ENCODE data around the gene EPHA6.
"Not testable (repeated sequence)": the region's sequence is repeated elsewhere in the genome, so short reads cannot be mapped to it uniquely, and the experiment has no call there.

Gene EPHA6

DNA sequence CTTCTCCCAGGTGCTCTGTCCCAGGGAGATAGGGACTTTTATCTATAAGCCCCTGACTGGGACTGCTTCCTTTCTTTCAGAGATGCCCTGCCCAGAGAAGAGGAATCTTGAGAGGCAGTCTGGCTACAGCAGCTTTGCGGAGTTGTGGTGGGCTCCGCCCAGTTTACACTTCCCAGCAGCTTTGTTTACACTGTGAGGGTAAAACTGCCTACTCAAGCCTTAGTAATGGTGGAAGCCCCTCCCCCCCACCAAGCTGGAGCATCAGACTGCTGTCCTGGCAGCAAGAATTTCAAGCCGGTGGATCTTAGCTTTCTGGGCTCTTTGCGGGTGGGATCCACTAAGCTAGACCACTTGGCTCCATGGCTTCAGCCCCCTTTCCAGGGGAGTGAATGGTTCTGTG, 696.4 kb downstream of the EPHA6 start:
- TF ChIP-seq, protein P1, sequence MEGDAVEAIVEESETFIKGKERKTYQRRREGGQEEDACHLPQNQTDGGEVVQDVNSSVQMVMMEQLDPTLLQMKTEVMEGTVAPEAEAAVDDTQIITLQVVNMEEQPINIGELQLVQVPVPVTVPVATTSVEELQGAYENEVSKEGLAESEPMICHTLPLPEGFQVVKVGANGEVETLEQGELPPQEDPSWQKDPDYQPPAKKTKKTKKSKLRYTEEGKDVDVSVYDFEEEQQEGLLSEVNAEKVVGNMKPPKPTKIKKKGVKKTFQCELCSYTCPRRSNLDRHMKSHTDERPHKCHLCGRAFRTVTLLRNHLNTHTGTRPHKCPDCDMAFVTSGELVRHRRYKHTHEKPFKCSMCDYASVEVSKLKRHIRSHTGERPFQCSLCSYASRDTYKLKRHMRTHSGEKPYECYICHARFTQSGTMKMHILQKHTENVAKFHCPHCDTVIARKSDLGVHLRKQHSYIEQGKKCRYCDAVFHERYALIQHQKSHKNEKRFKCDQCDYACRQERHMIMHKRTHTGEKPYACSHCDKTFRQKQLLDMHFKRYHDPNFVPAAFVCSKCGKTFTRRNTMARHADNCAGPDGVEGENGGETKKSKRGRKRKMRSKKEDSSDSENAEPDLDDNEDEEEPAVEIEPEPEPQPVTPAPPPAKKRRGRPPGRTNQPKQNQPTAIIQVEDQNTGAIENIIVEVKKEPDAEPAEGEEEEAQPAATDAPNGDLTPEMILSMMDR (IDR thresholded peaks at IDR 0.05; ENCODE audit: low read length, missing control alignments) = no peak
- DNase-seq (ENCODE audit: low read depth) = no peak
- H3K4me3 ChIP-seq (replicated peaks; ENCODE audit: low read depth, low read length) = no peak overlapping the region

DNA sequence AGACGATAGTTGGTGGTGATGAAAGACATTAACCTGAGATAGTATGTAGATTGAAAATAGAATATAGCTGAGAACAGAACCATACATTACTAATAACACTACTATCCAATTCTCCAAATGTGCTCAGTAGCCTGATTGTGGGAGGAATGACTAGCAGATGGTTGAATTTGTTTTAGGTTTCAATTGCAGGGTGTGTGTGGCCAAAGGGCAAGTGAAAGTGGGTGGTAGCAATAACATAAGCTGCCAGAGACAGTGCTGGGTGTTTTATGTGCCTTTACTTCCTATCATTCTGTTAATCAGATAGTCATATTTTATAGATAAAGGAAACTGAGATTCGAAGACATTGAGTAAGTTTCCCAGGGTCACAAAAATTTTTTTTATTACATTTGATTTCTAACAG, 700.7 kb downstream of the EPHA6 start:
- no peak for DNase-seq (ENCODE audit: low read depth)
- TF ChIP-seq, protein P1 (IDR thresholded peaks at IDR 0.05; ENCODE audit: low read length, missing control alignments) = no peak
- H3K4me3 ChIP-seq (replicated peaks; ENCODE audit: low read depth, low read length) = no peak overlapping the region

DNA sequence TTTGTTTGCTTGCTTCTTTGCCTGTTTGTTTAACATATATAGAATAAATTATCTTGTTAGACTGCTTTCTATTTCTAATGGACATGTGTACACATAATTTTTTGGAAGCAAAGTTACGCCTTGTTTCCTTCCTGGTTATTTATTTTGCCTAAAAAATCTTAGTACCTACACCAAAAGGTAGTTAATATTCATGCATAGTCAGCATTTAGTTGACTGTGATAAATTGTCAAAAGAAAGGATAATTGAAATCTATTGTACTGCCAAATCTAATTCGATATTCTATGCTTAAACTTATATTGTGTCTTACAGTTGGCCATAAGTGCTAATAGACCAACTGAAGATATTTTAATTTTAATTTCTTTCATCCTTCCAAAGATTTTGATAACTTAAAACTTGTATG, 716.3 kb downstream of the EPHA6 start:
- no peak for DNase-seq (ENCODE audit: low read depth)
- no peak overlapping the region for H3K4me3 ChIP-seq (replicated peaks; ENCODE audit: low read depth, low read length)
- TF ChIP-seq, protein P1 (IDR thresholded peaks at IDR 0.05; ENCODE audit: low read length, missing control alignments) = no peak

DNA sequence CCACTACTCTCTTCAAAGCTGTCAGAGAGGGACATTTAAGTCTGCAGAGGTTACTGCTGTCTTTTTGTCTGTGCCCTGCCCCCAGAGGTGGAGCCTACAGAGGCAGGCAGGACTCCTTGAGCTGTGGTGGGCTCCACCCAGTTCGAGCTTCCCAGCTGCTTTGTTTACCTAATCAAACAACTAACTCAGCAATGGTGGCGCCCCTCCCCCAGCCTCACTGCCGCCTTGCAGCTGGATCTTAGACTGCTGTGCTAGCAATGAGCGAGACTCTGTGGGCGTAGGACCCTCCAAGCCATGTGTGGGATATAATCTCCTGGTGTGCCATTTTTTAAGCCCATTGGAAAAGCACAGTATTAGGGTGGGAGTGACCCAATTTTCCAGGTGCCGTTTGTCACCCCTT, 733.2 kb downstream of the EPHA6 start:
- not testable (repeated sequence) for H3K4me3 ChIP-seq (replicated peaks; ENCODE audit: low read depth, low read length); DNase-seq (ENCODE audit: low read depth)

DNA sequence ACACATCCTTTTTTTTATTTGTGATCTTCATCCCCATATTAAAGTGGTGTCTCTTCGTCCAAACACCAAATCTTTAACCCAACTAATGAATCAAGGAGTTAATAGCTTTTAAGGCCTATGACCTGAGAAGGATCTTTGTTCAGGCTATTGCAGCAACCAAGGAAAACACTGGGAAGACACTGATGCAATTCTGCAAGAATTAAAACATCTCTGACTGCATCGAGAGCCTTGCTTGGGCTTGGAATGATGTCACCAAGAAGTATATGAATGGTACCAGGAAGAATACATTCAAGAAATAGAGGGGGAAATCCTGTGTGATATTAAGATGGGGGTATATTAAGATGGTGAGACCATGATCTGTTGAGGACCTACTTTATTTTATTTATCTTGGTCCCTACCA, 736.0 kb downstream of the EPHA6 start:
- TF ChIP-seq, protein P1 (IDR thresholded peaks at IDR 0.05; ENCODE audit: low read length, missing control alignments) = no peak
- H3K4me3 ChIP-seq (replicated peaks; ENCODE audit: low read depth, low read length) = no peak overlapping the region
- no peak for DNase-seq (ENCODE audit: low read depth)

DNA sequence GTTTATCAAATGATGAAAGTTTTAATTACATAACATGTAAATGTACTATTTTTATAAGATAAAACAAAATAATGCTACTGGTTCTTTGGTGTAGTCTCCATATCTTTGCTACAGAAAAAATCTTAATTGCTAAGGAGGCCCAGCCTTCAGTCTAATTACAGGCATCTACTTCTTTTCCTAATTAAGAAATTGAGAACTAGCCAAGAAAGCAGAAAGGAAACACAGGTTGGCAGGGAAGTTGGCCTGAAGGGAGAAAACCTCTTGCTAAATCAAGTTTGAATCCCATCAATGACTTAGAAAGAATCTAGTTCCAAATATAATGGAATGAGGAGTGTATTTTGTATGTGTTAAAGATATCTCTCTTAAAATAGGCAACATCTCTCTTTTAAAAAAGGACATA, 737.8 kb downstream of the EPHA6 start:
- TF ChIP-seq, protein P1 (IDR thresholded peaks at IDR 0.05; ENCODE audit: low read length, missing control alignments) = no peak
- H3K4me3 ChIP-seq (replicated peaks; ENCODE audit: low read depth, low read length) = no peak overlapping the region
- no peak for DNase-seq (ENCODE audit: low read depth)

DNA sequence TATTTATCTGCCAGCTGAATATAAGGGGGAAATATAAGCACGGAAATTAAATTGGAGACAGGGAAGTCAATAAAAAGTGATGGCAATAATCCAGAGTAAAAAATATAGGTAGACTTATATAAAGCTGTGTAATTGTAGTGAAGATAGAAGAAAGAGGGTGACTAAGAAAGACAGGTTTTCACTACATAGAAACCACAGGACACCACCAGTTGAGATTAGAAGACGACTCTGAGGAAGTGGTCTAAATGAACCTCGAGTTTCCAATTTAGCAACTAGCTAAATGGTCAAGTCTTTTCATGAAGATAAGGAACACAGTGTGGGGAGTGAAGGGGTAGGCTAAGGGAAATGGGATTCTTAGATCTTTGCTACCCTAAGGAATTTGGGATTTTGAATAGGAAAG, 761.3 kb downstream of the EPHA6 start:
- TF ChIP-seq, protein P1 (IDR thresholded peaks at IDR 0.05; ENCODE audit: low read length, missing control alignments) = no peak
- H3K4me3 ChIP-seq (replicated peaks; ENCODE audit: low read depth, low read length) = no peak overlapping the region
- no peak for DNase-seq (ENCODE audit: low read depth)

DNA sequence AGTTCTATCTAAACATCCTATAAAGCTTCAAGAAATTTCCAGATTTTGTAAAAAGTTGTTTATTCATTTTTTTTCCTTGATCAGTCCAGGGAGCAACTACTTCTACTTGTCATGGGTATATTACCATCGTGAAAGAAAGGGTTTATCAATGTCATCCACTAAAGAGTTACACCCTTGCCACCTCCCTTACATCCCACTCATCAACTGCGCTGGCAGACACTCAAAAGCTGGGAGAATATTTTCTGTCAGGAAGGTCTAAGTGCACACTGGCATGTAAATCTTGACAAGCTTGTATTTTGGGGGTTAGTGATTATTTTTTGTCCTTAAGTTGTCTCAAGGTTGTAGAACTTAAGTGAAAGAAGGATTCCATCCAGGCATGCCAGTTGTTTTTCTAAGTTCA, 761.8 kb downstream of the EPHA6 start:
- no peak for DNase-seq (ENCODE audit: low read depth)
- TF ChIP-seq, protein P1 (IDR thresholded peaks at IDR 0.05; ENCODE audit: low read length, missing control alignments) = no peak
- no peak overlapping the region for H3K4me3 ChIP-seq (replicated peaks; ENCODE audit: low read depth, low read length)

All from fibroblast of pulmonary artery (primary cell).